ENCODE measurements around the gene DHX16.
A peak's percentile ranks its signal among the peaks of the same experiment; 100 is the strongest.

Gene DHX16

DNA sequence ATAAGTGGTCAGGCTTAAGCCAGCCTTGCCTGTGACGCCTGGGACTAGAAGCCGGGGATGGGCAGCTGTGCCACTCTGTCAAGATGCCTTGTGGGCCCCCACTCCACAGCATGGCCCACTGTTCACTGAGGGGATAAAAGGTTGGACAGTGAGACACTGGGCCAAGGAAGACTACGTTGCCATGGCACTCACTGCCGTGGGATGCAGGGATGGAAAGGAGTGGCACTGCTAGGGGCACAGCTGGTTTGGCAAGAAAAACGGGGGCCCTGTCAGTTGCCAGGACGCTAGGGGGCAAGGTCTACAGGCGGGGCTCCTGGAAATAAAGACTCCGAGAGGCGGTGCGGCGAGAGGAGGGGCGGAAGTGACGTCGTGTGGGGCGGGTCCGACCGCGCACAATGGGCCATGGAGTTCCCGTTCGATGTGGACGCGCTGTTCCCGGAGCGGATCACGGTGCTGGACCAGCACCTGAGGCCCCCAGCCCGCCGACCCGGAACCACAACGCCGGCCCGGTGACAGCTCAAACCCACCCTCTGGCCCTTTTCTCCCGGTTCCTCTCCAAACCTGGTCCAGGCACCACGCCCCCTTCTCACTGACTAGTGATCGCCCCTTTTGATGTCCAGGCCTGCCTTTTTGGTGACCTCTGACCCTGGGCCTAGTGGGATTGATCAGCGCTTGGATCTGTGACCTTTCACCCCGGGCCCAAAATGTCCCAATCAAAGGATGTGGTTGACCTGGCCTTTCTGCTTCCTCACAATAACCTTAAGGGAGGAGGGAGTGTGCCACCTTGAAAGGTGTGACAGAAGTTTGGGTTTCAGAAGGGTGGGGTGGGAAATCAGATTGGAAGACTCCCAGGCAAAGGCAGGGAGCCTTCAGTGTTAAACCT, 46.1 kb downstream of the DHX16 start, which contains the start of gene ATAT1:
Gene ATAT1, plus strand, starts transcription at position 391 of the 883 bp plus-strand sequence.
- TF ChIP-seq, protein P1, sequence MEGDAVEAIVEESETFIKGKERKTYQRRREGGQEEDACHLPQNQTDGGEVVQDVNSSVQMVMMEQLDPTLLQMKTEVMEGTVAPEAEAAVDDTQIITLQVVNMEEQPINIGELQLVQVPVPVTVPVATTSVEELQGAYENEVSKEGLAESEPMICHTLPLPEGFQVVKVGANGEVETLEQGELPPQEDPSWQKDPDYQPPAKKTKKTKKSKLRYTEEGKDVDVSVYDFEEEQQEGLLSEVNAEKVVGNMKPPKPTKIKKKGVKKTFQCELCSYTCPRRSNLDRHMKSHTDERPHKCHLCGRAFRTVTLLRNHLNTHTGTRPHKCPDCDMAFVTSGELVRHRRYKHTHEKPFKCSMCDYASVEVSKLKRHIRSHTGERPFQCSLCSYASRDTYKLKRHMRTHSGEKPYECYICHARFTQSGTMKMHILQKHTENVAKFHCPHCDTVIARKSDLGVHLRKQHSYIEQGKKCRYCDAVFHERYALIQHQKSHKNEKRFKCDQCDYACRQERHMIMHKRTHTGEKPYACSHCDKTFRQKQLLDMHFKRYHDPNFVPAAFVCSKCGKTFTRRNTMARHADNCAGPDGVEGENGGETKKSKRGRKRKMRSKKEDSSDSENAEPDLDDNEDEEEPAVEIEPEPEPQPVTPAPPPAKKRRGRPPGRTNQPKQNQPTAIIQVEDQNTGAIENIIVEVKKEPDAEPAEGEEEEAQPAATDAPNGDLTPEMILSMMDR (IDR thresholded peaks at IDR 0.05; ENCODE audit: control insufficient read depth, insufficient read depth, low read depth, low read length, missing control alignments) = peak; percentile 44
- DNase-seq (ENCODE audit: low read depth) = no peak
- peak within 1 kb of the TSS; percentile 82 for H3K4me3 ChIP-seq (ENCODE audit: control insufficient read depth, low read depth, low read length)

DNA sequence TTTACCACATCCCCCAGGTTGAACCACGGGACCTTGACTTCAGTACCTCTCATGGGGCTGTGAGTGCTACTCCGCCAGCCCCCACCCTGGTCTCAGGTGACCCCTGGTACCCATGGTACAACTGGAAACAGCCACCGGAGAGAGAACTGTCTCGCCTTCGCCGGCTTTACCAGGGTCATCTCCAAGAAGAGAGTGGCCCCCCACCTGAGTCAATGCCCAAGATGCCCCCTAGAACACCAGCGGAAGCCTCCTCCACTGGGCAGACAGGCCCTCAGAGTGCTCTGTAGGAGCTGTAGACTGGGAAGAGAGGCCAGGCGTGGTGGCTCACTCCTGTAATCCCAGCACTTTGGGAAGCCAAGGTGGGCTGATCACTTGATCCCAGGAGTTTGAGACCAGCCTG, 47.3 kb downstream of the DHX16 start:
- TF ChIP-seq, protein P1 (IDR thresholded peaks at IDR 0.05; ENCODE audit: control insufficient read depth, insufficient read depth, low read depth, low read length, missing control alignments) = no peak
- DNase-seq (ENCODE audit: low read depth) = no peak
- no peak overlapping the region for H3K4me3 ChIP-seq (ENCODE audit: control insufficient read depth, low read depth, low read length)

DNA sequence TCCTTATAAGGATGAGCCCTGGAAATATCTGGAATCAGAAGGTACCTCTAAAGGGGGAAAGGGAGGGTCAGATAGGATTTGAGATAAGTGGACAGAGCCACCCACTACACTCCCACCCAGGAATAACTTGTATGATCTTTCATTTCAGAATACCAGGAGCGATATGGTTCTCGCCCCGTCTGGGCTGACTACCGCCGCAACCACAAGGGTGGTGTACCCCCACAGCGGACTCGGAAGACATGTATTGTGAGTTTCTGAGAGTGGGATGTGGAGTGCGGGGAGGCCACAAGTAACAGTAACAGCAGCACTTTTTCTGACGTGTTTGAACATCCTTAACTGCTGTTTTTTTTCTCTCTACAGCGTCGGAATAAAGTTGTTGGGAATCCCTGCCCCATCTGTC, 53.2 kb downstream of the DHX16 start:
- no peak for DNase-seq (ENCODE audit: low read depth)
- TF ChIP-seq, protein P1 (IDR thresholded peaks at IDR 0.05; ENCODE audit: control insufficient read depth, insufficient read depth, low read depth, low read length, missing control alignments) = no peak
- H3K4me3 ChIP-seq (ENCODE audit: control insufficient read depth, low read depth, low read length) = no peak overlapping the region

DNA sequence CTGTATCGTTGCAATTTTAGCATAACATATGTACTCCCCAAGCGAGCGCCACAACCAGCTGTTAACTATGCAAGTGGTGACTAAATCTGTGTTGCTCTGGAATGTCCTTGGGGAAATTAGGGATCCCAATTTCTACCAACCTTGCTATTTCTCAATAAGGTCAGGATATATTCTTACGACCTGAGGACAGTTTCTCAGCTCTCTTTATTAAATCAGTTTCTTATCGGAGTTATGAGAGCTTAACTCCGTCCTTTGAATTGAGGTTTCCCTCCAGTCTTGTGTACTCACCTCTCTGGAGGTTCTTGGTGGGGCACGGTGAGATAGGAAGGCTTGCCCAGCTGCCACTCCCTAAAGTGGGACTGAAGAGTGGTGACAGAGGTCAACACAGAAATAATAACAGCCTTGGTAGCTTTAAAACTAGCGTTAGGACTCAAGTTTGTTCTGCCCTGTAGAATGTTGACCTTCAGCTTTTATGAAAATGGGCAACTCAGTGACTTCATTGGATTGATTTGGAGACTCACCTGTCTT, 54.5 kb downstream of the DHX16 start:
- H3K4me3 ChIP-seq (ENCODE audit: control insufficient read depth, low read depth, low read length) = peak overlapping the region; percentile 58
- DNase-seq (ENCODE audit: low read depth) = no peak
- TF ChIP-seq, protein P1 (IDR thresholded peaks at IDR 0.05; ENCODE audit: control insufficient read depth, insufficient read depth, low read depth, low read length, missing control alignments) = no peak

DNA sequence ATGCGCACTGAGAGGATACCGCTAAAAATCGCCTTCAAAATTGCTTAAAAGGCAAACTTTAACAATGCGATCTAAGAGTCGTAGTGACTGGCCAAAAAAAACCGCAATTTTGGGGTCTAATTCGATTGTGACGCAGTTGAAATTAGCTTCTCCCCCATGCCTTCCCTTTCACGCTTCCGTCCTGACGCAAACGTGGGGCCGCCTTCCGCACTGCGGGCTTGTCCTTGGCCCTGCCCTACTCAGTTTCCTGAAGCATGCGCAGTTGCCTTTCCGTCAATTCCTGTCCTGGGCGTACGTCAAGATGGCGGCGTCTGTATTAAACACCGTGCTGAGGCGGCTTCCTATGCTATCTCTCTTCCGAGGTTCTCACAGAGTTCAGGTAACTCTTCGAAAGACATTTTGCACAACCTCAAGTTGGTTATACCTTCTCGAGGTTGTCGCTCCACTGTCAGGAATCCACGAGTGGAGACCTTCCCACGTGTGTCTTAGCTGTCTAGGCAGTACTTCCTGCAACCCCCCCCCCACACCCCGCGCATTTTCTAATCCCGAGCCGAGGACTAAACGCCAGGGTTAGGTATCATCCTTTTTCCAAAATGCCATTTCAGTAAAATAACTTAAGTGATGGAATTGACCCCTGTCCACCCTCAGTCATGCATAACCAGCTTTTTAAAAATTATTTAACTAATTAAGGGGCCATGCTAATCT, 55.1 kb downstream of the DHX16 start, which contains the start of gene MRPS18B:
Gene MRPS18B, plus strand, starts transcription at position 276 of the 705 bp plus-strand sequence. Its CDS starts 26 bp downstream, at position 302.
- TF ChIP-seq, protein P1 (IDR thresholded peaks at IDR 0.05; ENCODE audit: control insufficient read depth, insufficient read depth, low read depth, low read length, missing control alignments) = no peak
- peak; percentile 96 for DNase-seq (ENCODE audit: low read depth)
- peak within 1 kb of the TSS; percentile 95 for H3K4me3 ChIP-seq (ENCODE audit: control insufficient read depth, low read depth, low read length)

DNA sequence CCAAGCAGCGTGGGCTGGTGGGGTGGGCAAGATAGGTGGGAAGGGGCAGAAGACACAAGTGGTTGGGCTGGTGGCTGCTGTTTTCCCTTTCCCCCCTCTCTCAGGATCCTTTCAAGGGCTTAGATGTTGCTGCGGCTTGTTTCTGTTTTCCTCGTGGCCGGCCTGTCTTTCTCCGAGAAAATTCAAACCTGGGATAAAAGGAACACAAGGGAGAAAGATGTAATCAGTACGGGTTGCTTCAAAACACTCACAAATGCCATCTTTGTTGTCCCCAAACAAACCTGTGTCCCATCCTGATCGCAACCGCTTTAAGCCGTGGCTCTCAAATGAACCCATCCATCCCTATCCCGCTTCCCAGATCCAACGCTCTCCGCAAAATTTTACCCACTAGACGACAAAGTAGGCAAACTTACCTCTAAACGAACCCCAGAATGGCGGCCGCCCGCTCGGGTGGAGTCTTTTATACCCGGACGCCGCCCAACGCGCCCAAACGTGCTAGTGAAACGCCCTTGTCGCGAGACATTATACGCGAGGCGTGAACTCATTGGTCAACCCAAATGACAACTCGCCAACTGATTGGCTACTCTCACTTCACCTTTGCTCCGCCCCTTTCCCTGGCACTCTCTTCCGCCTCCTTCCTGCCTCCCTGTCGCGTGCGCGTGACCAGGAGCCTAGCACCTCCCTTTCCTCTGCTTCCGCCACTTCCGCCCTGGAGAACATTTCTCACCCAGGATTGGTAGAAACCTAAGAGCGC, 55.8 kb downstream of the DHX16 start, which contains the start of gene PPP1R10:
Gene PPP1R10, minus strand, starts transcription at position 433 of the 754 bp plus-strand sequence. CDS start 7,299 bp downstream, outside the sequence.
- peak within 1 kb of the TSS; percentile 95 for H3K4me3 ChIP-seq (ENCODE audit: control insufficient read depth, low read depth, low read length)
- TF ChIP-seq, protein P1 (IDR thresholded peaks at IDR 0.05; ENCODE audit: control insufficient read depth, insufficient read depth, low read depth, low read length, missing control alignments) = no peak
- DNase-seq (ENCODE audit: low read depth) = peak; percentile 100

Measured in AG09309 (cell line).